ENCODE results near the gene NRBF2.

Gene NRBF2

GRCh38 chr10:63106111-63106755, 26.9 kb upstream of the NRBF2 start:
- DNase-seq = no peak
- no peaks in the 10 kb centered on the region for H3K36me3 ChIP-seq
- H3K4me3 ChIP-seq (ENCODE audit: low read depth, low read length) = no peak overlapping the region
- peaks cover 67% of the 10 kb centered on the region for H3K27me3 ChIP-seq (ENCODE audit: insufficient read depth, low read depth, severe bottlenecking)
- peaks cover 5% of the 10 kb centered on the region for H3K9me3 ChIP-seq (ENCODE audit: severe bottlenecking)
- no peak for TF ChIP-seq CTCF (IDR thresholded peaks at IDR 0.05; ENCODE audit: low read depth, low read length)
- H3K27ac ChIP-seq = no peak overlapping the region

- no peak for DNase-seq
- H3K27ac ChIP-seq = no peak overlapping the region
- H3K4me3 ChIP-seq (ENCODE audit: low read depth, low read length) = no peak overlapping the region
- no peaks in the 10 kb centered on the region for H3K36me3 ChIP-seq
- peaks cover 59% of the 10 kb centered on the region for H3K27me3 ChIP-seq (ENCODE audit: insufficient read depth, low read depth, severe bottlenecking)
- TF ChIP-seq CTCF (IDR thresholded peaks at IDR 0.05; ENCODE audit: low read depth, low read length) = no peak
- peaks cover 5% of the 10 kb centered on the region for H3K9me3 ChIP-seq (ENCODE audit: severe bottlenecking)
Observed at GRCh38 chr10:63107943-63108437, 25.1 kb upstream of the NRBF2 start.

GRCh38 chr10:63110940-63111339, 22.2 kb upstream of the NRBF2 start:
- no peak for TF ChIP-seq CTCF (IDR thresholded peaks at IDR 0.05; ENCODE audit: low read depth, low read length)
- Histone ChIP-seq H3K9me3 (ENCODE audit: severe bottlenecking) (peaks cover 5% of the 10 kb centered on the region), H3K36me3 (no peaks in the 10 kb centered on the region), H3K27me3 (ENCODE audit: insufficient read depth, low read depth, severe bottlenecking) (peaks cover 38% of the 10 kb centered on the region), H3K27ac (no peak overlapping the region), H3K4me3 (ENCODE audit: low read depth, low read length) (no peak overlapping the region)
- DNase-seq = no peak

GRCh38 chr10:63114031-63114814, 18.9 kb upstream of the NRBF2 start:
- Histone ChIP-seq H3K4me3 (ENCODE audit: low read depth, low read length) (no peak overlapping the region), H3K9me3 (ENCODE audit: severe bottlenecking) (peaks cover 3% of the 10 kb centered on the region), H3K27ac (no peak overlapping the region), H3K36me3 (no peaks in the 10 kb centered on the region), H3K27me3 (ENCODE audit: insufficient read depth, low read depth, severe bottlenecking) (peaks cover 19% of the 10 kb centered on the region)
- no peak for DNase-seq
- TF ChIP-seq CTCF (IDR thresholded peaks at IDR 0.05; ENCODE audit: low read depth, low read length) = no peak

- peaks cover 17% of the 10 kb centered on the region for H3K27me3 ChIP-seq (ENCODE audit: insufficient read depth, low read depth, severe bottlenecking)
- H3K36me3 ChIP-seq = no peaks in the 10 kb centered on the region
- H3K4me3 ChIP-seq (ENCODE audit: low read depth, low read length) = no peak overlapping the region
- no peaks in the 10 kb centered on the region for H3K9me3 ChIP-seq (ENCODE audit: severe bottlenecking)
- no peak overlapping the region for H3K27ac ChIP-seq
- no peak for TF ChIP-seq CTCF (IDR thresholded peaks at IDR 0.05; ENCODE audit: low read depth, low read length)
- DNase-seq = no peak
Observed at GRCh38 chr10:63115732-63116383, 17.3 kb upstream of the NRBF2 start.

Data from WERI-Rb-1 (cell line).